Neural progenitor cell (in vitro differentiated cells): ENCODE measurements around the gene NAT8L. TPM values are rescaled to one million over a fixed set of nuclear protein-coding genes. Genes with fewer than 3 reads are reported as not detected.

Source experiments
- DNase-seq: peaks from one replicate; pipeline ENCODE4 v3.0.0-alpha.2; 2016; ENCODE audit warnings: low spot score
- H2AFZ ChIP-seq: fragments of 200-600 bp; sonication (generic); replicated peaks from 2 replicates; pipeline ENCODE4 v1.6.1; 2016; ENCODE audit warnings: antibody characterized with exemption
- H3F3A ChIP-seq: fragments of 200-600 bp; sonication (generic); 2 replicates; pipeline ENCODE4 v1.6.1; 2016; ENCODE audit warnings: antibody characterized with exemption, low read depth
- H3K27ac ChIP-seq: fragments of 200-600 bp; sonication (generic); 2 replicates; pipeline ENCODE4 v1.5.1; 2016; ENCODE audit warnings: mild to moderate bottlenecking
- H3K27me3 ChIP-seq: fragments of 200-600 bp; sonication (generic); 2 replicates; pipeline ENCODE4 v1.6.1; 2016; ENCODE audit warnings: mild to moderate bottlenecking, moderate library complexity
- H3K36me3 ChIP-seq: fragments of 200-600 bp; sonication (generic); 2 replicates; pipeline ENCODE4 v1.5.1; 2016
- H3K4me1 ChIP-seq: fragments of 200-600 bp; sonication (generic); 2 replicates; pipeline ENCODE4 v1.6.1; 2016; ENCODE audit warnings: mixed run types
- H3K4me2 ChIP-seq: fragments of 200-600 bp; sonication (generic); 2 replicates; pipeline ENCODE4 v1.6.1; 2016
- H3K4me3 ChIP-seq: fragments of 200-600 bp; sonication (generic); 2 replicates; pipeline ENCODE4 v1.5.1; 2016
- H3K79me2 ChIP-seq: fragments of 200-600 bp; sonication (generic); 2 replicates; pipeline ENCODE4 v1.6.1; 2016; ENCODE audit warnings: low read depth
- H3K9ac ChIP-seq: fragments of 200-600 bp; sonication (generic); 2 replicates; pipeline ENCODE4 v1.6.1; 2016
- H3K9me3 ChIP-seq: fragments of 200-600 bp; sonication (generic); 2 replicates; pipeline ENCODE4 v1.5.1; 2016; ENCODE audit warnings: low read depth
- H4K20me1 ChIP-seq: fragments of 200-600 bp; sonication (generic); 2 replicates; pipeline ENCODE4 v1.6.1; 2016; ENCODE audit warnings: low read depth
- H3K27ac Mint-ChIP-seq: 3 replicates; pipeline ENCODE4 v1.8.0; 2021; ENCODE audit warnings: mixed read lengths
- H3K27me3 Mint-ChIP-seq: 2 replicates; pipeline ENCODE4 v1.8.0; 2022; ENCODE audit warnings: low read depth, mild to moderate bottlenecking, inconsistent platforms, moderate library complexity, mixed read lengths; ENCODE audit not compliant: insufficient read depth
- H3K36me3 Mint-ChIP-seq: 3 replicates; pipeline ENCODE4 v1.8.0; 2021; ENCODE audit warnings: mixed read lengths
- H3K4me1 Mint-ChIP-seq: 3 replicates; pipeline ENCODE4 v1.8.0; 2021; ENCODE audit warnings: mixed read lengths
- H3K4me3 Mint-ChIP-seq: 3 replicates; pipeline ENCODE4 v1.8.0; 2021; ENCODE audit warnings: mild to moderate bottlenecking, moderate library complexity, mixed read lengths
- H3K9me3 Mint-ChIP-seq: 3 replicates; pipeline ENCODE4 v1.8.0; 2020; ENCODE audit warnings: mixed read lengths
- CTCF ChIP-seq: fragments of 200-600 bp; sonication (generic); IDR thresholded peaks from 2 replicates; pipeline ENCODE4 v1.5.1; 2017; ENCODE audit warnings: antibody characterized with exemption, mild to moderate bottlenecking
- EZH2 ChIP-seq: fragments of 200-600 bp; sonication (generic); IDR thresholded peaks from 2 replicates; pipeline ENCODE4 v1.6.1; 2017; ENCODE audit warnings: antibody characterized with exemption, mild to moderate bottlenecking, moderate library complexity
- EZH2phosphoT487 ChIP-seq: fragments of 200-600 bp; sonication (generic); IDR thresholded peaks from 2 replicates; pipeline ENCODE4 v1.6.1; 2017; ENCODE audit warnings: antibody characterized with exemption
- total RNA-seq: library from RNA; depleted of rRNA; stranded (reverse); fragments of >200 nt; gene quantifications from 2 replicates; pipeline ENCODE4 v1.2.3, GENCODE V29; 2015; ENCODE audit warnings: low replicate concordance

NAT8L gene
- total RNA-seq, 1 donor from 2014 or later = 0.62 TPM

- H3K27me3 Mint-ChIP-seq = peaks cover 10% of the 10 kb centered on the region
- peaks cover 2% of the 10 kb centered on the region for H3K36me3 Mint-ChIP-seq
- Histone ChIP-seq H3K4me3 (no peak overlapping the region), H3K36me3 (no peaks in the 10 kb centered on the region), H3K79me2 (no peaks in the 10 kb centered on the region), H3K27me3 (peaks cover 29% of the 10 kb centered on the region), H3K4me1 (peaks cover 3% of the 10 kb centered on the region), H3K9ac (no peak overlapping the region), H3F3A (peaks cover 7% of the 10 kb centered on the region), H3K27ac (no peak overlapping the region), H4K20me1 (peaks cover 14% of the 10 kb centered on the region), H3K4me2 (no peak overlapping the region), H3K9me3 (no peaks in the 10 kb centered on the region), H2AFZ (no peak overlapping the region)
- H3K9me3 Mint-ChIP-seq = no peaks in the 10 kb centered on the region
- TF ChIP-seq EZH2phosphoT487 (no peak), EZH2 (no peak), CTCF (no peak)
- H3K27ac Mint-ChIP-seq = no peak overlapping the region
- no peak for DNase-seq
- no peak overlapping the region for H3K4me3 Mint-ChIP-seq
- H3K4me1 Mint-ChIP-seq = peaks cover 5% of the 10 kb centered on the region
Measured at GRCh38 chr4:2045518-2045951, 13.6 kb upstream of the NAT8L start.

- Histone ChIP-seq H3K27me3 (peaks cover 28% of the 10 kb centered on the region), H3K9ac (no peak overlapping the region), H3F3A (peaks cover 5% of the 10 kb centered on the region), H3K9me3 (no peaks in the 10 kb centered on the region), H3K36me3 (no peaks in the 10 kb centered on the region), H2AFZ (no peak overlapping the region), H3K4me1 (no peaks in the 10 kb centered on the region), H3K4me2 (no peak overlapping the region), H3K27ac (no peak overlapping the region), H3K79me2 (no peaks in the 10 kb centered on the region), H4K20me1 (peaks cover 14% of the 10 kb centered on the region), H3K4me3 (no peak overlapping the region)
- Mint-ChIP-seq H3K36me3 (peaks cover 2% of the 10 kb centered on the region), H3K27me3 (peaks cover 10% of the 10 kb centered on the region), H3K4me1 (peaks cover 5% of the 10 kb centered on the region), H3K4me3 (no peak overlapping the region), H3K9me3 (no peaks in the 10 kb centered on the region), H3K27ac (no peak overlapping the region)
- DNase-seq = no peak
- TF ChIP-seq EZH2phosphoT487 = no peak
- no peak for TF ChIP-seq EZH2
- TF ChIP-seq CTCF = no peak
Measured at GRCh38 chr4:2046031-2046961, 12.8 kb upstream of the NAT8L start.

- H3K27ac Mint-ChIP-seq = no peak overlapping the region
- Histone ChIP-seq H3K27ac (no peak overlapping the region), H3K4me2 (no peak overlapping the region), H3F3A (no peaks in the 10 kb centered on the region), H2AFZ (no peak overlapping the region), H3K79me2 (no peaks in the 10 kb centered on the region), H3K4me3 (no peak overlapping the region), H3K4me1 (no peaks in the 10 kb centered on the region), H3K9ac (no peak overlapping the region), H3K9me3 (no peaks in the 10 kb centered on the region), H4K20me1 (peaks cover 14% of the 10 kb centered on the region), H3K36me3 (no peaks in the 10 kb centered on the region), H3K27me3 (peaks cover 24% of the 10 kb centered on the region)
- no peaks in the 10 kb centered on the region for H3K9me3 Mint-ChIP-seq
- H3K36me3 Mint-ChIP-seq = peaks cover 2% of the 10 kb centered on the region
- DNase-seq = no peak
- TF ChIP-seq EZH2 (no peak), EZH2phosphoT487 (no peak), CTCF (no peak)
- H3K4me1 Mint-ChIP-seq = peaks cover 8% of the 10 kb centered on the region
- H3K27me3 Mint-ChIP-seq = peaks cover 7% of the 10 kb centered on the region
- no peak overlapping the region for H3K4me3 Mint-ChIP-seq
Measured at GRCh38 chr4:2047031-2047660, 12.0 kb upstream of the NAT8L start.
